ENCODE data around the gene GMCL2.

DNA sequence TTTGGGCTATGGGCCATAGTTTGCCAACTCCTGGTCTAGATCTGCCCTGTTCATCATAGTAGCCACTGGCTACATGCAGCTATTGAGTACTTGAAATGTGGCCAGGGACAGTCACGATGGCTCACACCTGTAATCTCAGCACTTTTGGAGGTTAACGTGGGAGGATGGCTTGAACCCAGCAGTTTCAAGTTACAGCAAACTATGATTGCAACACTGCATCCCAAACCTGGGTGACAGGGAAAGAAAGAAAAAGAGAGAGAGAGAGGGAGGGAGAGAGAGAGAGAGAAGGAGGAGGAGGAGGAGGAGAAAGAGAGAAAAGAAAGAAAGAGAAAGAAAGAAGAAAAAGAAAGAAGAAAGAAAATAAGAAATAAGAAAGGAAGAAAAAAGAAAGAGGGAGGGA is 5.1 kb upstream of the GMCL2 start:
- TF ChIP-seq TAF1 (IDR thresholded peaks at IDR 0.05; ENCODE audit: low read depth) (no peak), POLR2AphosphoS5 (IDR thresholded peaks at IDR 0.05) (no peak), EP300 (conservative IDR thresholded peaks at IDR 0.05; ENCODE audit: poor library complexity, severe bottlenecking) (no peak), EZH2 (IDR thresholded peaks at IDR 0.05; ENCODE audit: borderline replicate concordance, insufficient read depth, low read length, poor library complexity, severe bottlenecking) (no peak), MXI1 (conservative IDR thresholded peaks at IDR 0.05; ENCODE audit: poor library complexity, severe bottlenecking) (no peak), RAD21 (conservative IDR thresholded peaks at IDR 0.05) (no peak), SMC3 (conservative IDR thresholded peaks at IDR 0.05; ENCODE audit: poor library complexity) (no peak)
- TF ChIP-seq, protein P1, sequence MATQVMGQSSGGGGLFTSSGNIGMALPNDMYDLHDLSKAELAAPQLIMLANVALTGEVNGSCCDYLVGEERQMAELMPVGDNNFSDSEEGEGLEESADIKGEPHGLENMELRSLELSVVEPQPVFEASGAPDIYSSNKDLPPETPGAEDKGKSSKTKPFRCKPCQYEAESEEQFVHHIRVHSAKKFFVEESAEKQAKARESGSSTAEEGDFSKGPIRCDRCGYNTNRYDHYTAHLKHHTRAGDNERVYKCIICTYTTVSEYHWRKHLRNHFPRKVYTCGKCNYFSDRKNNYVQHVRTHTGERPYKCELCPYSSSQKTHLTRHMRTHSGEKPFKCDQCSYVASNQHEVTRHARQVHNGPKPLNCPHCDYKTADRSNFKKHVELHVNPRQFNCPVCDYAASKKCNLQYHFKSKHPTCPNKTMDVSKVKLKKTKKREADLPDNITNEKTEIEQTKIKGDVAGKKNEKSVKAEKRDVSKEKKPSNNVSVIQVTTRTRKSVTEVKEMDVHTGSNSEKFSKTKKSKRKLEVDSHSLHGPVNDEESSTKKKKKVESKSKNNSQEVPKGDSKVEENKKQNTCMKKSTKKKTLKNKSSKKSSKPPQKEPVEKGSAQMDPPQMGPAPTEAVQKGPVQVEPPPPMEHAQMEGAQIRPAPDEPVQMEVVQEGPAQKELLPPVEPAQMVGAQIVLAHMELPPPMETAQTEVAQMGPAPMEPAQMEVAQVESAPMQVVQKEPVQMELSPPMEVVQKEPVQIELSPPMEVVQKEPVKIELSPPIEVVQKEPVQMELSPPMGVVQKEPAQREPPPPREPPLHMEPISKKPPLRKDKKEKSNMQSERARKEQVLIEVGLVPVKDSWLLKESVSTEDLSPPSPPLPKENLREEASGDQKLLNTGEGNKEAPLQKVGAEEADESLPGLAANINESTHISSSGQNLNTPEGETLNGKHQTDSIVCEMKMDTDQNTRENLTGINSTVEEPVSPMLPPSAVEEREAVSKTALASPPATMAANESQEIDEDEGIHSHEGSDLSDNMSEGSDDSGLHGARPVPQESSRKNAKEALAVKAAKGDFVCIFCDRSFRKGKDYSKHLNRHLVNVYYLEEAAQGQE (IDR thresholded peaks at IDR 0.05; ENCODE audit: borderline replicate concordance) = no peak
- TF ChIP-seq, protein P2, sequence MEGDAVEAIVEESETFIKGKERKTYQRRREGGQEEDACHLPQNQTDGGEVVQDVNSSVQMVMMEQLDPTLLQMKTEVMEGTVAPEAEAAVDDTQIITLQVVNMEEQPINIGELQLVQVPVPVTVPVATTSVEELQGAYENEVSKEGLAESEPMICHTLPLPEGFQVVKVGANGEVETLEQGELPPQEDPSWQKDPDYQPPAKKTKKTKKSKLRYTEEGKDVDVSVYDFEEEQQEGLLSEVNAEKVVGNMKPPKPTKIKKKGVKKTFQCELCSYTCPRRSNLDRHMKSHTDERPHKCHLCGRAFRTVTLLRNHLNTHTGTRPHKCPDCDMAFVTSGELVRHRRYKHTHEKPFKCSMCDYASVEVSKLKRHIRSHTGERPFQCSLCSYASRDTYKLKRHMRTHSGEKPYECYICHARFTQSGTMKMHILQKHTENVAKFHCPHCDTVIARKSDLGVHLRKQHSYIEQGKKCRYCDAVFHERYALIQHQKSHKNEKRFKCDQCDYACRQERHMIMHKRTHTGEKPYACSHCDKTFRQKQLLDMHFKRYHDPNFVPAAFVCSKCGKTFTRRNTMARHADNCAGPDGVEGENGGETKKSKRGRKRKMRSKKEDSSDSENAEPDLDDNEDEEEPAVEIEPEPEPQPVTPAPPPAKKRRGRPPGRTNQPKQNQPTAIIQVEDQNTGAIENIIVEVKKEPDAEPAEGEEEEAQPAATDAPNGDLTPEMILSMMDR (IDR thresholded peaks at IDR 0.05; ENCODE audit: poor library complexity, severe bottlenecking) = no peak
